Mucosa of descending colon (tissue), 3 donors: ENCODE results near the gene CEP104. TPM values are rescaled to one million over a fixed set of nuclear protein-coding genes. Genes with fewer than 3 reads are reported as not detected.
A peak's percentile ranks its signal among the peaks of the same experiment; 100 is the strongest.

Experiments used
- ATAC-seq: fragments of 200-7000 bp; cut with Tn5 transposase; one replicate; pipeline ENCODE4 v1.9.1; 2020; ENCODE audit warnings: mild to moderate bottlenecking, moderate library complexity
- DNase-seq, 3 donors: peaks; one replicate each; pipeline ENCODE4 v3.0.0-alpha.2; 2020
- H3K36me3 ChIP-seq: fragments of 200-600 bp; one replicate; pipeline ENCODE4 v1.8.0; 2021; ENCODE audit warnings: low read depth, mild to moderate bottlenecking
- H3K4me1 ChIP-seq: fragments of 200-600 bp; one replicate; pipeline ENCODE4 v1.8.0; 2021; ENCODE audit warnings: low read depth, mild to moderate bottlenecking
- H3K4me3 ChIP-seq: fragments of 200-600 bp; one replicate; pipeline ENCODE4 v1.8.0; 2021; ENCODE audit warnings: mild to moderate bottlenecking
- H3K9me3 ChIP-seq: fragments of 200-600 bp; one replicate; pipeline ENCODE4 v1.8.0; 2021; ENCODE audit warnings: mild to moderate bottlenecking
- CTCF ChIP-seq: fragments of 200-600 bp; IDR thresholded peaks from one replicate; pipeline ENCODE4 v1.8.0; 2022; ENCODE audit warnings: antibody characterized with exemption, mild to moderate bottlenecking
- intact Hi-C, 2 donors: fragments of 100-400 bp; cut with DNase I in 1 of 2; cut with micrococcal nuclease in 1 of 2; formaldehyde crosslinking; loops; one replicate each; pipeline versions ENCODE4 v1.11.0 to v1.11.1; 2022; cut with DNase I, micrococcal nuclease
- total RNA-seq, 3 donors: library from RNA; stranded (reverse); fragmentation: NEBNext Ultra II Directional in 2 of 3; extraction: Animal tissue kit (Norgen Biotek cat#: 25700) in 2 of 3; gene quantifications; one replicate each; pipeline versions ENCODE4 v1.2.1 to v1.2.4, GENCODE V29; 2021 to 2023
- donor health status: DM: no; HTN: no; CAD: no; lungs with moderate emphysema.
- donor health status: DM: no; HTN: no; CAD: no.
- donor health status: DM: no; HTN: yes; CAD: no.

Gene CEP104
- total RNA-seq, 3 donors from 2014 or later, result 33.4 to 62.0 (median 36.1) TPM

- no peak for TF ChIP-seq CTCF
- ATAC-seq (no peak), DNase-seq (no peak)
- Histone ChIP-seq H3K9me3 (no peaks in the 10 kb centered on the region), H3K4me1 (no peaks in the 10 kb centered on the region), H3K36me3 (no peaks in the 10 kb centered on the region), H3K4me3 (no peak overlapping the region)
- intact Hi-C loops, result no loop called here
These were observed 35.6 kb downstream of the CEP104 start for GRCh38 chr1:3821447-3821846.

- intact Hi-C loops, result no loop called here
- no peaks in the 10 kb centered on the region for H3K36me3 ChIP-seq
- DNase-seq (no peak), ATAC-seq (no peak)
- no peaks in the 10 kb centered on the region for H3K9me3 ChIP-seq
- no peak overlapping the region for H3K4me3 ChIP-seq
- H3K4me1 ChIP-seq, result no peaks in the 10 kb centered on the region
- no peak for TF ChIP-seq CTCF
These were observed 36.0 kb downstream of the CEP104 start for GRCh38 chr1:3821004-3821403.

GRCh38 chr1:3820316-3820715 is 36.7 kb downstream of the CEP104 start:
- no peak for ATAC-seq
- H3K9me3 ChIP-seq, result no peaks in the 10 kb centered on the region
- DNase-seq, result no peak
- H3K36me3 ChIP-seq, result no peaks in the 10 kb centered on the region
- intact Hi-C loops, result no loop called here
- TF ChIP-seq CTCF, result no peak
- H3K4me1 ChIP-seq, result no peaks in the 10 kb centered on the region
- no peak overlapping the region for H3K4me3 ChIP-seq

- Histone ChIP-seq H3K4me1 (no peaks in the 10 kb centered on the region), H3K9me3 (no peaks in the 10 kb centered on the region), H3K4me3 (no peak overlapping the region), H3K36me3 (no peaks in the 10 kb centered on the region)
- no peak for DNase-seq
- no peak for ATAC-seq
- no peak for TF ChIP-seq CTCF
- intact Hi-C loops, result no loop called here
These were observed 37.2 kb downstream of the CEP104 start for GRCh38 chr1:3819771-3820200.

- intact Hi-C loops, result no loop called here
- Histone ChIP-seq H3K4me1 (no peaks in the 10 kb centered on the region), H3K4me3 (no peak overlapping the region), H3K9me3 (no peaks in the 10 kb centered on the region), H3K36me3 (no peaks in the 10 kb centered on the region)
- DNase-seq, result no peak
- peak; percentile 8 for ATAC-seq
- no peak for TF ChIP-seq CTCF
These were observed 39.0 kb downstream of the CEP104 start for GRCh38 chr1:3817821-3818597.
